ENCODE results near the gene MAT2A.

MAT2A gene

GRCh38 chr2:85538507-85539360 lies at the start of gene MAT2A:
TSS of gene MAT2A (plus strand) at chr2:85539168. CDS start at chr2:85539288, 120 bp downstream.
- peak; percentile 93 for DNase-seq (ENCODE audit: low spot score)

- DNase-seq (ENCODE audit: low spot score), result no peak
Observed at GRCh38 chr2:85490861-85491755, 47.9 kb upstream of the MAT2A start.

DNA sequence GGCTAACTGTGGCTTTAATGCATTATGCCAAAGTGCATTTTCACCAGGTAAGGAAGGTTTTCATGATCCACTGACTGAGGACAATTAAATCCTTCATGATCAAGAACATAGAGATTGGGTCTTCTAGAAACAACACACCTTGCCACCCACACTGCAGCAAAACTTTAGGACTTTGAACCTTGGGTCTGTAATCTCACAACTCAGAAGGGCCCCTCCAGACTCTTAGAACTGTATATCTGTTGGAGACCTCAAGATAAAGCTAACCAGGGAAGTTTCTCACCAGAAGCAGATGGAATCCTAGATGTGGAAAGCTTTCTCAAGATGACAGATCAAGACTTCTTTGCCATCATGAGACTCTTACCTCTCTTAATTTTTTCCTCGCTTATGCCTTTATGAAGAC lies 42.5 kb upstream of the MAT2A start:
- DNase-seq (ENCODE audit: low spot score), result no peak

DNA sequence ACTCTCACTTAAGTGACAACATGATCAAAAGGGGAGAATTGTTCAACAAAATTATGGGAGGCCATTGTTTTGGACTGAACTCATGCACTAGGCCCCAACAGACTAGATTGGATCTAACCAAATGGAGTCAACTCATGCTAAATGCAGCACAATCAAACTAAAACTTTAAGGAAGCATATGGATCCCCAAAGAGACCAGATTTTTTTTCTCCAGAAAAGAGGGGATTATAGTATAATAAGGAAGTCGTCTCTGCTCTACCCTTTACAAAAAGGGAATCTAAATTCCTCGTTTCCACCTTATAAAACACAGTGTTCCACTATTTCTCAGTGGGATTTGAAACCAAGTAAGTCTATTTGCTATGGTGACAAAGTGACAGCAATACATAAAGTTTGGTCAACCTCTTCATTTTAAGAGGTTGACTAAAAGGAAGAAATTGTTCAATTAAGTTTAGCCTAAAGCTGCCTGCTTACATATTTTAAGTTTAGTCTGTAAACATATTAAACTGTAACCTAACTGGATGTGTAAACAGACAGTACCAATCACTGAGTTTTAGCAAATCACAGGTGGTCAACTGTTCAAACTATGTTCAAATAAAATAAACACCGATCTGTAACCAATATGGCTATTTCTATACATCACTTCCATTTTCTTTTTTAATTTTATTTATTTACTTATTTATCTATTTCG lies 40.9 kb upstream of the MAT2A start:
- no peak for DNase-seq (ENCODE audit: low spot score)

GRCh38 chr2:85501248-85501647 lies 37.7 kb upstream of the MAT2A start:
- DNase-seq (ENCODE audit: low spot score), result no peak

DNA sequence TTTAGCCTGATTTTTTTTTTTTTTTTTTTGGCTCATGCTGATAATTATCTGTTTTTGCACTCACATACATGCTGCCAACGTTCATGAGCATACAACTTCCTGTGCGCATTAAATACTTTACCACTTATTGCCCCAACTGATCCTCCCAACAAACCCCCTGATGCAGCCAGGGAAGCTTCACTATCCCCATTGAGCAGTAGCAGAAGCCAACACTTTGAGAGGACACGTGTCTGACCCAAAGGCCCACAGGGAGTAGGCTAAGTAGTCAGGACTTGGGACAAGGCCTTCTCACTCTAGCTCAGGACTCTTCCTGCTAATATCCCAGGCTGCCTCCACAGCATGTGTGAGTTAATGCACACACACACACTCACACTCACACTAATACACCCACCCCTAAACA lies 36.2 kb upstream of the MAT2A start:
- DNase-seq (ENCODE audit: low spot score), result no peak

GRCh38 chr2:85503168-85503850 lies 35.7 kb upstream of the MAT2A start:
- no peak for DNase-seq (ENCODE audit: low spot score)

- DNase-seq (ENCODE audit: low spot score), result peak; percentile 63
Observed at GRCh38 chr2:85503851-85504777, 34.9 kb upstream of the MAT2A start.

DNA sequence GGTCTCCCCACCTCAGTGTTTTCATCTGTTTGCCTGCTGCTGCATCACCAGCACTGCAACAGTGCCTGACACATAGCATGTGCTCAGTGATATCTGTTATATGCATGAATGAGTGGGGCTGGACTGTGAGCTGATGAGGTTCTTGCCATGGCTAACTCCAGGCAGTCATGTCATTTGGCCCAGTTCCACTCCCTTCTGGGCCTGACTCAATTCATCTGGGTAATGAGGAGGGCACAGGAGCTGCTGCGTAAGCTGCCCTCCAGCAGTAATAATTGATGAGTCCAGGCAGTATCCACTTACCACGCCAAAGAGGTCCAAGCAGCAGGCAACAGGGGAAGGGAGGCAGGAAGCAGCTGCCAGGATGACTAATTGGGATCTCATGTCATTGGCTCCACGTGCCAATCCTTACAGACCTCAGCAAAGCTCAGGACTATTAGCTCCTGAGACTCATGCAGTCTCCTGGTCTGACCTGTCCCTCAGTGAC lies 34.1 kb upstream of the MAT2A start:
- DNase-seq (ENCODE audit: low spot score), result peak; percentile 85

- no peak for DNase-seq (ENCODE audit: low spot score)
Observed at GRCh38 chr2:85505551-85506238, 33.3 kb upstream of the MAT2A start.

GRCh38 chr2:85506768-85507181 lies 32.2 kb upstream of the MAT2A start:
- DNase-seq (ENCODE audit: low spot score), result no peak

DNA sequence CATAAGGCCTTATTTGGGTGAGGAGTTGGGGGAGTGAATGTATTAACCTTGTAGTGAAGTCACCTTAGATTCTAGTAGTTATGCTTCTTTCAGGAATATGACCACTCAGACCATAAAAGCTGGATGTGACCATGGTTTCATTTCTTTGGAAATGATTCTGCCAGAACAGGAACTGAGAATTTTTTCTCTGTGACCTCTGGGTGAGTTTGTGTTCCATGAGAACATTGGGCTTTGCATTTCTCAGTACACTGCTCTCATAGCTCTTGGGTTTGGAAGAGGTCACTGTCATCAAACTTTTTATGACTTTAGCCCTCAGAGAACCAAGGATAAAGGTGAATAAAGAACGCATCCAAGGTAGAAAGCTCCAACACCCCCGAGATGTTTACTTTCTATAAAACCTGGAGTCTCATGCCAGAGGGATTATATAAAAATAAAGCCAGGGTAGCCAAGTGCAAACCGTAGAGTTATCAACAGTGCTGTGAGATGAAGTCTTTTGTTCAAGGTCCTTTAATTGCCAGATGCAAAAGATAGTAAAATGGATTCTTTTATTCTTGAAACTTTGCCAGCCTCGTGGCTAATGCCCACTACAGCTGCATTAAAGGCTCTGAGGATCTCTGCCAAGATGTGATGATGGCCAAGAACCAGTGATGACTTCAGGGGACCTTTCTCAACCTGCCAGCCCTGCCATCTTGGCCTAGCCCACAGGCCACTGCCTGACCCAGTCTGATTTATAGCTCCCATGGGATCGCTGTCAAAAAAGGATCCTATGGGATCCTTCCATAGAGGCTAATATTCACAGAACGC lies 27.8 kb upstream of the MAT2A start:
- DNase-seq (ENCODE audit: low spot score), result no peak

- no peak for DNase-seq (ENCODE audit: low spot score)
Observed at GRCh38 chr2:85514323-85514722, 24.6 kb upstream of the MAT2A start.

GRCh38 chr2:85516653-85517389 lies 22.1 kb upstream of the MAT2A start:
- no peak for DNase-seq (ENCODE audit: low spot score)

DNA sequence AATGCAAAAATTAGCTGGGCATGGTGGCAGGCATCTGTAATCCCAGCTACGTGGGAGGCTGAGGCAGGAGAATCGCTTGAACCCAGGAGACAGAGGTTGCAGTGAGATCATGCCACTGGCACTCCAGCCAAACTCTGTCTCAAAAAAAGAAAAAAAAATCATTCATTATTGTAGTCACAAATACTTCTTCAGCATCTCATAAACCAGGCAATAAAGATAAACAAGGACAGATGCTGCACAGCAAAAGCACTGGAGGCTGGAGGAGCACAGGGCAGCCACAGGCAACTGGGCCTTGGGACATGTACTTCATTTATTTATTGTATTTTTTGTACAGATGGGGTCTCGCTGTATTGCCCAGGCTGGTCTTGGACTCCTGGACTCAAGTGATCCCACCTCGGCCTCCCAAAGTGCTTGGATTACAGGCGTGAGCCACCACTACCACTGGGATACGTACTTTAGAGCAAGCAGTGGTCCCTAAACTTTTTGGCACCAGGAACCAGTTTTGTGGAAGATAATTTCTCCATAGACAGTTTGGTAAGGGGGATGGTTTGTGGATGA lies 16.8 kb upstream of the MAT2A start:
- no peak for DNase-seq (ENCODE audit: low spot score)

DNA sequence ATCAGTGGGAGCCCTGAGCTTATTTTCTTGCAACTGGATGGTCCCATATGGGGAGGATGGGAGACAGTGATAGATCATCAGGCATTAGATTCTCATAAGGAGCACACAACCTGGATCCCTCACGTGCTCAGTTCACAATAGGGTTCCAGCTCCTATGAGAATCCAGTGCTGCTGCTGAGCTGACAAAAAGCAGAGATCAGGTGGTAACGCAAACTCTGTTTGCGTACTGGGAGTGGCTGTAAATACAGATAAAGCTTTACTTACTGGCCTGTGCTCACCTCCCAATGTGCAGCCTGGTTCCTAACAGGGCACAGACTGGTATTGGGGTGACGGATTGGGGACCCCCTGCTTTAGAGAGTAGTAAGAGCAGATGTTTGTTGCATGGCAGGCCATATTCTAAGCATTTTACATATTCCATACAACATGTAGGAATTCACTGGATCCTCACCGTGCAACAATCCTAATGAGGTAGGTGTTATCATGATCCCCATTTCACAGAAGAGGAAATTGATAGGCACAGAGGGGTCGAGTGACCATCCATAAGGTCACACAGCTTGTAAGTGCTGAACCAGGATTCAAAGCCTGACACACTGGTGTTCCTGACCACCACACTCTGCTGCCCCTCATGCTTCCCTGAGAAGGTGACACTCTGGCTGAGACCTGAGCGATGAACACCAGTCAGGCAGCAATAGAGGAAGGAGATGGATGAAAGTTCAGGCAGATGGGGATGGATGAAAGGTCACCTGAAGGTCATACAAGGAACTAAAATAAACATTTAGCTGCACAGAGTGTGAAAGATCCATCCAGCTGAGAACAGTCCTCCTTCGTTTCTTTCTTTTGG lies 15.7 kb upstream of the MAT2A start:
- DNase-seq (ENCODE audit: low spot score), result no peak

GRCh38 chr2:85523903-85524335 lies 15.0 kb upstream of the MAT2A start:
- no peak for DNase-seq (ENCODE audit: low spot score)
